Esophagus squamous epithelium (tissue), 4 donors: Measurements from ENCODE around the gene CIAO2B.

Experiments used
- CTCF ChIP-seq, 6 experiments: fragments of 450-650 bp in 4 of 6; fragments of 200-600 bp in 2 of 6; sonication (generic) in 2 of 6; IDR thresholded peaks; one replicate each; pipeline ENCODE4 v1.5.1; 2016 to 2019; ENCODE audit warnings: antibody characterized with exemption in 6 of 6, mild to moderate bottlenecking in 4 of 6, moderate library complexity in 4 of 6
- POLR2A ChIP-seq, 4 donors: fragments of 450-650 bp; IDR thresholded peaks; one replicate each; pipeline ENCODE4 v1.6.1; 2017; ENCODE audit warnings: antibody characterized with exemption in 4 of 4, mild to moderate bottlenecking in 4 of 4, moderate library complexity in 3 of 4

DNA sequence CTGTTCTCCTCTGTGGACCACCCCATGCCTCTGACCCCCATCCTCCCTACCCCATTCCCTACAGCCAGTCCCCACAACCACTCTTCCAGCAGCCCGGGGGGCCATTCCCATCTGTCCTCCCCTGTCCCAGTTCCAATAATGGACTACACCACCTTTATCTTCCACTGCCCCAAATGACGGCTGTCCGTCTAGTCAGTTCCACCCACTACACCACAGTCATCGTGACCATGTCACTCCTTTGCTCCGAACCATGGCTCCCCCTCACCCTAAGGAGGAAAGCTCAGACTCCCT, 38.6 kb downstream of the CIAO2B start:
- TF ChIP-seq POLR2A (IDR thresholded peaks at IDR 0.05): no peak
- no peak for TF ChIP-seq CTCF (IDR thresholded peaks at IDR 0.05)
